ENCODE measurements around the gene SOS1.

Gene SOS1

DNA sequence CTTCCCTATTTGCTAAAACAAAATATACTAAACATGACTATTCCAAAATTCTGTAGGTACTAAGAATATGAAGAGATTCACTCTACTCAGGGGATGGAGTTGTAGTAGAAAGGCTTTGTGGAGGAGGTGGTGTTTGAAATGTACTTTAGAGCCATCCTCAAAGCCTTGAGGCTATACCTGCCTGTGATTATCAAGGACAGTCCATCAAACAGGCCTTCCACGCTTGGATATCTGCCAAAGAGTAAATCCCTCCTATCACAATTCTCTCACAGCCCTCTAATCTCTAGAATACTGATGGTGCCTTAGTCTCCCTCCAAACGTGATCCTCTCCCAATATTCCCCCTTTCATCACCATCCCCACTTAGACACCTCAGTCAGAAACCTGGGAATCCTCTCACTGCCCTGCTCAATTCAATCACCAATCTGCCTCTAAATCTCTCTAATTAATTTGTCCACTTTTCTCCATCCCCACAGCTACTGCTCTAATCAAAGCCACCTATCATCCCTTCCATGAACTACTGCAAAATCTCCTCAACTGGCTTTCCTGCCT, 13.1 kb downstream of the SOS1 start:
- DNase-seq: no peak
- peaks cover 57% of the 10 kb centered on the region for H3K36me3 Mint-ChIP-seq
- peaks cover 70% of the 10 kb centered on the region for H3K4me1 Mint-ChIP-seq
- no peak overlapping the region for H3K4me3 Mint-ChIP-seq
- CTCF ChIA-PET: interaction anchor here (2.7 kb wide), 1 partner anchor 121 kb away, joined by 18 read pairs; no protein-coding TSS in a partner anchor
- no peaks in the 10 kb centered on the region for H3K27me3 Mint-ChIP-seq
- no peaks in the 10 kb centered on the region for H3K9me3 Mint-ChIP-seq
- no peak overlapping the region for H3K27ac Mint-ChIP-seq

- CTCF ChIA-PET: no interaction called here
- peak overlapping the region; percentile 66 for H3K27ac Mint-ChIP-seq
- no peaks in the 10 kb centered on the region for H3K27me3 Mint-ChIP-seq
- DNase-seq: no peak
- H3K36me3 Mint-ChIP-seq: peaks cover 53% of the 10 kb centered on the region
- no peaks in the 10 kb centered on the region for H3K9me3 Mint-ChIP-seq
- H3K4me3 Mint-ChIP-seq: no peak overlapping the region
- H3K4me1 Mint-ChIP-seq: peaks cover 68% of the 10 kb centered on the region
Observed at GRCh38 chr2:39107156-39107555, 13.7 kb downstream of the SOS1 start.

DNA sequence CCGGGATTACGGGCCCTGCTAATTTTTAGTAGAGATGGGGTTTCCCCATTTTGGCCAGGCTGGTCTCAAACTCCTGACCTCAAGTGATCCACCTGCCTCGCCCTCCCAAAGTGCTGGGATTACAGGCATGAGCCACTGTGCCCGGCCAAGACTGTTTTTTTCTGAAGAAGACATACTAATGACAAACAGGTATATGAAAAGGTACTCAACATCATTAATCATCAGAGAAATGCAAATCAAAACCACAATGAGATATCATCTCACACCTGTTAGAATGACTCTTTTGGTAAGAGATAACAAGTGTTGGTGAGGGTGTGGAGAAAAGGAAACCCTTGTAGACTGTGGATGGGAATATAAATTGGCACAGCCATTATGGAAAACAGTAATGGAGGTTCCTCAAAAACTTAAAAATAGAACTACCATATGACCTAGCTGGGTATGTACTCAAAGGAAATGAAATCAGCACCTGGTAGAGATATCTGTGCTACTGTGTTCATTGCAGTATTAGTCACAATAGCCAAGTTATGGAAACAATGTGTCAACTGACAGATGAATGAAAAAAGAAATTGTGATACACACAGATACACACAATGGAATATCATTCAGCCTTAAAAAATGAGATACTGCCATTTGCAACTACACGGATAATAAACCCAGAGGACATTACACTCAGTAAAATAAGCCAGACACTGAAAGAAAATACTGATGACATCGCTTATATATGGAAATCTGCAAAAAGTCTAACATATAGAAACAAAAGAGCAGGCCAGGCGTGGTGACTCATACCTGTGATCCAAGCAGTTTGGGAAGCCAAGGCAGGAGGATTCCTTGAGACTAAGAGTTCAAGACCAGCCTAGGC, 20.8 kb downstream of the SOS1 start:
- Mint-ChIP-seq H3K4me1 (peaks cover 65% of the 10 kb centered on the region), H3K36me3 (peaks cover 53% of the 10 kb centered on the region), H3K27me3 (no peaks in the 10 kb centered on the region), H3K27ac (peak overlapping the region; percentile 79), H3K4me3 (no peak overlapping the region), H3K9me3 (no peaks in the 10 kb centered on the region)
- DNase-seq: no peak
- CTCF ChIA-PET: interaction anchor here (1.5 kb wide), 1 partner anchor 129 kb away, joined by 4 read pairs; no protein-coding TSS in a partner anchor

DNA sequence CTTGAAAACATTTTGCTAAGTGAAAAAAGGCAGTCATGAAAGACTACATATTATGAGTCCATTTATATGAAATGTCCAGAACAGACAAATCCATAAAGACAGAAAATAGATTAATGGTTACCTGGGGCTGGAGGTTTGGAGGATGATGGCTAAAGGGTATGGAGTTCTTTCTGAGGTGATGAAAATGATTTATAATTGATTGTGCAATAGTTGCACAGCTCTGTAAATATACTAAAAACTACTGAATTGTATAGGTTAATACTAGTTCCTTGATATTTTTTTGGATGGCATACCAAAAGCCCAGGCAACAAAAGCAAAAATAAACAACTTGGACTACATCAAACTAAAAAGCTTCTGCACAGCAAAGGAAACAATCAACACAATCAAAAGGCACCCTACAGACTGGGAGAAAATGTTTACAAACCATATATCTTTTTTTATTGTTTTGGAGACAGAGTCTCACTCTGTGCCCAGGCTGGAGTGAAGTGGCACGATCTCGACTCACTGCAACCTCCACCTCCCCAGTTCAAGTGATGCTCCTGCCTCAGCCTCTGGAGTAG, 21.5 kb downstream of the SOS1 start:
- Mint-ChIP-seq H3K27me3 (no peaks in the 10 kb centered on the region), H3K9me3 (no peaks in the 10 kb centered on the region), H3K27ac (peak overlapping the region; percentile 79), H3K4me3 (no peak overlapping the region), H3K4me1 (peaks cover 70% of the 10 kb centered on the region), H3K36me3 (peaks cover 57% of the 10 kb centered on the region)
- no peak for DNase-seq
- CTCF ChIA-PET: interaction anchor here (1.5 to 2.9 kb wide), 3 partner anchors 129 to 130 kb away, joined by 4 to 11 read pairs (median 9); no protein-coding TSS in a partner anchor

DNA sequence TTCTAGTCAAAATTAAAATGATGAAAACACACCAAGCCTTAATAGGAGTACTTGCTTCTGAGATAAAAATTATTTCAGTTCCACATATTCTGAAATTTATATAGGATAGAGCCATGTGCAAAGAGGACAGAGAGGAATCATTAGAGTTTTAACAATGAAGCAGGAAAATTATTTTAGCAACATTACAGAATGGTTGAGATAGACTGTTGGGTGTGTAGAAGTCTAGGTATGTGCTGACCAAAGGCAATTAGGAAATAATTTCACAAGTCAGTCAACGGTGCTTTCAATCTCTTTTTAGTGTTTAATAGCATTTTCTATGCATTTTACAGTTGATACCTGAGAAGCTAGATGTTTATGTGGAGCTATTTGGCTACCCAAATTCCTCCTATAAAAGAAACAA, 25.2 kb downstream of the SOS1 start:
- no peak for DNase-seq
- CTCF ChIA-PET: interaction anchor here (0.5 to 1.0 kb wide), 3 partner anchors 36 to 148 kb away, joined by 3 read pairs; no protein-coding TSS in a partner anchor
- Mint-ChIP-seq H3K4me1 (peaks cover 69% of the 10 kb centered on the region), H3K27me3 (no peaks in the 10 kb centered on the region), H3K36me3 (peaks cover 60% of the 10 kb centered on the region), H3K4me3 (no peak overlapping the region), H3K9me3 (no peaks in the 10 kb centered on the region), H3K27ac (no peak overlapping the region)

- no peak for DNase-seq
- Mint-ChIP-seq H3K4me1 (peaks cover 62% of the 10 kb centered on the region), H3K4me3 (no peak overlapping the region), H3K36me3 (peaks cover 57% of the 10 kb centered on the region), H3K27me3 (no peaks in the 10 kb centered on the region), H3K9me3 (no peaks in the 10 kb centered on the region), H3K27ac (peak overlapping the region; percentile 71)
- CTCF ChIA-PET: interaction anchor here (0.5 to 1.0 kb wide), 3 partner anchors 35 to 147 kb away, joined by 3 read pairs; no protein-coding TSS in a partner anchor
Observed at GRCh38 chr2:39094717-39095363, 26.0 kb downstream of the SOS1 start.

DNA sequence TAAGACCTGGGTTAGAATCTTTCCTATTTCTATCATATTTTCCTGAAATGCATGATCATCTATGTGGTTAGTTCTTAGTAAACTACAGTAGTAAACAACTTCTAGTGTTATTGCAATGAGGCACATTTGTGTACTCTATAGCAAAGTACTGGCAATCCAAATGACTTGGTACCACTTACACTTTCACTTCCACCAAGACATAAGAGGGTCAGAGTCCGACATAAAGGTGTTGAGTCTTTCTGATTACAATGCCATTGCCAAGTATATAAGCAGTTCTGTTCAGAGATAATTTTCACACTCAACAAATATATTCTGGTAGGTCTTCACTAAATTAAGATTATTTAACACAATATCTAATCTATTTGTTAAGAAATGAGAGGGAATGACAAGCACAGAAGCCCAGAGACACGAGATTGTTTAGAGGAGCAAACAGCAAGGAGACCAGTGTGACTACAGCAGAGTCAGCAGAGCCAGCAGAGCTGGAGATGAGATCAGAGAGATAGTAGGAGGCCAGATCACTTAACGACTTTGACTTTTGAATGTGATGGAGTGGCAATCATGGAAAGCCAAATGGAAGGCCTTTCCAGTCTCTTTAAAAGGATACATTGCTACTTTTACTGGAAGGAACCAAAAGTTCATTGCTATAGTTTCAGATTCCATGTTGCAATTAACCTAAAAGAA, 27.5 kb downstream of the SOS1 start:
- CTCF ChIA-PET: no interaction called here
- Mint-ChIP-seq H3K4me1 (peaks cover 58% of the 10 kb centered on the region), H3K9me3 (no peaks in the 10 kb centered on the region), H3K27ac (peak overlapping the region; percentile 30), H3K36me3 (peaks cover 57% of the 10 kb centered on the region), H3K4me3 (no peak overlapping the region), H3K27me3 (no peaks in the 10 kb centered on the region)
- no peak for DNase-seq

DNA sequence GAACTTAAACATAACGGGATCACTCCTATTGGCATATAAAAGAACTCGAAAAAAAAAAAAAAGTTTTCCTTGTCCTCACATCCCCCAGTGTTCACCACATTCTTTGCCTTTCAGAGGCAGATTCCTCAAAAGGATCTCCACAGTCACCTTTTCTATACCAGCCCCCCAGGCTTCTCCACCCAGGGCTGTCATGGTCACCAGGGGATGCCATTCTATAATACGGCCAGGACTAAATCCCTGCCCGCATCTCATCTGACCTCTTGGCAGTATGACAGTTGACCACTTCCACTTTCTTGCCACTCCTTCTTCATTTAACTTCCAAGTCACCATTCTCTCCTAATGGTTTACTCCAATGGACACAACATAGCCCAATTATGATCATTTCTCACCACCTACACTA, 29.3 kb downstream of the SOS1 start:
- no peaks in the 10 kb centered on the region for H3K9me3 Mint-ChIP-seq
- H3K4me3 Mint-ChIP-seq: no peak overlapping the region
- H3K27me3 Mint-ChIP-seq: no peaks in the 10 kb centered on the region
- H3K4me1 Mint-ChIP-seq: peaks cover 57% of the 10 kb centered on the region
- CTCF ChIA-PET: no interaction called here
- DNase-seq: no peak
- H3K36me3 Mint-ChIP-seq: peaks cover 57% of the 10 kb centered on the region
- no peak overlapping the region for H3K27ac Mint-ChIP-seq

DNA sequence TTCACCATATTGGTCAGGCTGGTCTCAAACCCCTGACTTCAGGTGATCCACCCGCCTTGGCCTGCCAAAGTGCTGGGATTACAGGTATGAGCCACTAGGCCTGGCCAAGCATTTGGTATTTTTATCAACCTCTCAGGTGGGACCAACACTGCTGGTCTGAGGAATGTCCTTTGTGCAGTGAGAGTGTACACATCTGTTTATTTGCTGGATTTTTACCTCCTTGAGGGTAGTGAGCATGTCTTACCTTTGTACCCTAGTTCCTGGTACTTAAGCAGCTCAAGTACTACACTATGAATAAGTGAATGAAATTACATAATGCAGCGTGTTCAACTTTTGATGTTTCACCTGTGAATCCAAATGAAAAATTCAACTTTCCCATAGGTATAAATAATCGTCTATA, 29.8 kb downstream of the SOS1 start:
- H3K27ac Mint-ChIP-seq: no peak overlapping the region
- peaks cover 56% of the 10 kb centered on the region for H3K4me1 Mint-ChIP-seq
- H3K27me3 Mint-ChIP-seq: no peaks in the 10 kb centered on the region
- CTCF ChIA-PET: no interaction called here
- no peak overlapping the region for H3K4me3 Mint-ChIP-seq
- no peak for DNase-seq
- peaks cover 58% of the 10 kb centered on the region for H3K36me3 Mint-ChIP-seq
- no peaks in the 10 kb centered on the region for H3K9me3 Mint-ChIP-seq

DNA sequence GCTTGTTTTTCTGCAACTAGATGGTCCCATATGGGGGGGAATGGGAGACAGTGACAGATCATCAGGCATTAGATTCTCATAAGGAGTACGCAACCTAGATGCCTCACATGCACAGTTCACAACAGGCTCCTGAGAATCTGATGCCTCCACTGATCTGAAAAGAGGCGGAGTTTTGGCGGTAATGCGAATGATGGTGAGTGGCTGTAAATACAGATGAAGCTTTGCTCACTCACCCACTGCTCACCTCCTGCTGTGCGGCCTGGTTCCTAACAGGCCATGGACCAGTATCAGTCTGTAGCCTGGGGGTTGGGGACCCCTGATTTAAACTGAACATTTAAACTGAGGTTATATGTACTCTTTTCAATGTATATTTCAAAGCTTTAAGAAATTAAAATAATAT, 40.7 kb downstream of the SOS1 start:
- no peaks in the 10 kb centered on the region for H3K9me3 Mint-ChIP-seq
- no peaks in the 10 kb centered on the region for H3K27me3 Mint-ChIP-seq
- CTCF ChIA-PET: no interaction called here
- no peak for DNase-seq
- H3K27ac Mint-ChIP-seq: no peak overlapping the region
- no peak overlapping the region for H3K4me3 Mint-ChIP-seq
- peaks cover 38% of the 10 kb centered on the region for H3K4me1 Mint-ChIP-seq
- H3K36me3 Mint-ChIP-seq: peaks cover 27% of the 10 kb centered on the region

- H3K27me3 Mint-ChIP-seq: no peaks in the 10 kb centered on the region
- H3K4me1 Mint-ChIP-seq: peaks cover 43% of the 10 kb centered on the region
- H3K9me3 Mint-ChIP-seq: no peaks in the 10 kb centered on the region
- peaks cover 50% of the 10 kb centered on the region for H3K36me3 Mint-ChIP-seq
- no peak for DNase-seq
- H3K4me3 Mint-ChIP-seq: no peak overlapping the region
- H3K27ac Mint-ChIP-seq: peak overlapping the region; percentile 16
- CTCF ChIA-PET: interaction anchor here (1.0 to 2.4 kb wide), 2 partner anchors 13 to 159 kb away, joined by 3 to 18 read pairs; no protein-coding TSS in a partner anchor
Observed at GRCh38 chr2:39069890-39070465, 50.9 kb downstream of the SOS1 start.

- H3K4me3 Mint-ChIP-seq: no peak overlapping the region
- H3K9me3 Mint-ChIP-seq: no peaks in the 10 kb centered on the region
- peaks cover 43% of the 10 kb centered on the region for H3K36me3 Mint-ChIP-seq
- DNase-seq: no peak
- no peaks in the 10 kb centered on the region for H3K27me3 Mint-ChIP-seq
- peaks cover 40% of the 10 kb centered on the region for H3K4me1 Mint-ChIP-seq
- H3K27ac Mint-ChIP-seq: peak overlapping the region; percentile 37
- CTCF ChIA-PET: interaction anchor here (1.0 to 2.4 kb wide), 2 partner anchors 14 to 160 kb away, joined by 3 to 18 read pairs; no protein-coding TSS in a partner anchor
Observed at GRCh38 chr2:39069136-39069515, 51.7 kb downstream of the SOS1 start.

DNA sequence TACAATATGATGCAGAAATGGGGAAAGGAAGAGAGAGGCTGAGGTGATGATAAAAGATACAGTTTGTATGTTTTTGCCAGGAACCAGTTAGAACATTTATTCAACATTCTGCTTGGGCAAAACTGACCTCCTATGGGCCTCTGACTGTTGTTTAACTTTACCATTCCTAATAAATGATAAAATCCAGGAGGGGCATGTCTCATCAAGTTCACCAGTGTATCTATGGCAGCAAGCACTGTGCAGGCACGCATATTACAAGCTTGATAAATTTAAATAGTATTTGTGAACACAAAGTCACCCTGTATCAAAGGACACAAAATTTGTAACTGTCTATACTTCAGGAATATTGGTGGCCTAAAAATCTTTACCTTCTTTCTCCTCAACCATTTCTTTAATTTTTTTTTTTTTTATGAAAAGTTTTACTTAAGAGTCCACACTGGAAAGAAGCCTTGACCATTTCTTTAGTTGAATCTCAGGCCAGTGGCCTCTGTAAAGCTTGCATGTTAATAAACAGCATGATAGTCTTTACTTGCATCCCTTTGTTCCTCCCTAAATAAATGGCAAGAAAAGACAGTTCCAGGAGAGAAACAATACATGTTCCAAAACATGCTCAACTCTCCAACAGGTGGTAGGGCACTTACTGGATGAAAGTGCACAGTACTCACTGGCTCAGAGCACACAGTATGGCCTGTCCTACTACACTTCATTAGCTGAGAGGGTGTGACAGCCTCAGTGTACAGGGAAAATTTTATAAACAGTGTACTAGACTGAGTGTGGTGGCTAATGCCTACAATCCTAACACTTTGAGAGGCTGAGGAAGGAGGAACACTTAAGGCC, 52.3 kb downstream of the SOS1 start:
- Mint-ChIP-seq H3K9me3 (no peaks in the 10 kb centered on the region), H3K36me3 (peaks cover 45% of the 10 kb centered on the region), H3K4me1 (peaks cover 45% of the 10 kb centered on the region), H3K4me3 (no peak overlapping the region), H3K27me3 (no peaks in the 10 kb centered on the region), H3K27ac (peak overlapping the region; percentile 25)
- DNase-seq: no peak
- CTCF ChIA-PET: interaction anchor here (1.0 to 2.4 kb wide), 2 partner anchors 14 to 161 kb away, joined by 3 to 18 read pairs; no protein-coding TSS in a partner anchor
